HepG2 (cell line): ENCODE results near the gene APOL2.

ENCODE experiments used
- CCDC6 ChIP-seq: sonication (generic); formaldehyde crosslinking; IDR thresholded peaks from 2 replicates; pipeline ENCODE4 v1.8.1; 2022; ENCODE audit warnings: mild to moderate bottlenecking, missing genetic modification reagents, moderate library complexity
- CTCF ChIP-seq: sonication (generic); formaldehyde crosslinking; IDR thresholded peaks from 2 replicates; pipeline ENCODE4 v1.5.0; 2020; ENCODE audit warnings: mild to moderate bottlenecking, missing genetic modification reagents, moderate library complexity
- NPAS2 ChIP-seq: sonication (generic); formaldehyde crosslinking; IDR thresholded peaks from 2 replicates; pipeline ENCODE4 v1.8.0; 2022; ENCODE audit warnings: mild to moderate bottlenecking, missing genetic modification reagents, borderline replicate concordance
- ZNF883 ChIP-seq: sonication (generic); formaldehyde crosslinking; IDR thresholded peaks from 2 replicates; pipeline ENCODE4 v1.5.1; 2020; ENCODE audit warnings: mild to moderate bottlenecking, missing genetic modification reagents; ENCODE audit errors: not compliant biosample characterization

DNA sequence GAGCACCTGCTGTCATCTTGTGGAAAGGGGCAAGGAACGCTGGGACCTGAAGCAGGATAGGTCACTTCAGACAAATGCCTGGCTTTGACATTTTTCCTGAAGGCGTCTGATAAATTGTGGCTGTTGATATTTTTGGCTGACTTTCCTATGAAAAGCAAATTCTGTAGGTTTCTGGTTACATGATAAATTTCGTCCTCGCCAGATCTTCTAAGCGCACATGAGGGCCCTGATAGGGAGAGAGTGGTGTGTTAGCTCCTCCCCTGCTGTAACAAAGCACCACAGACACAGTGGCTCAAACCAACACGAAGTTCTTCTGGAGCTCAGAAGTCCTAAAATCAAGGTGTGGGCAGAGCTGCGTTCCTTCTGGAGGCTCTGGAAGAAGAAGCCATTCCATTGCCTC, 57.3 kb downstream of the APOL2 start:
- TF ChIP-seq ZNF883 (CRISPR knock-in tag), result no peak
- TF ChIP-seq NPAS2 (CRISPR knock-in tag), result no peak
- no peak for TF ChIP-seq CCDC6 (CRISPR knock-in tag)
- TF ChIP-seq CTCF (CRISPR knock-in tag), result no peak
